GM21528 (cell line): ENCODE measurements around the gene PPP1CC.
"Not testable (repeated sequence)": the region's sequence is repeated elsewhere in the genome, so short reads cannot be mapped to it uniquely, and the experiment has no call there.

Experiments used
- ATAC-seq: cut with Tn5 transposase; IDR thresholded peaks from one replicate; pipeline ENCODE4 v1.9.1; 2021; ENCODE audit warnings: mild to moderate bottlenecking, moderate library complexity; ENCODE audit not compliant: unreplicated experiment, low FRiP score

PPP1CC gene

DNA sequence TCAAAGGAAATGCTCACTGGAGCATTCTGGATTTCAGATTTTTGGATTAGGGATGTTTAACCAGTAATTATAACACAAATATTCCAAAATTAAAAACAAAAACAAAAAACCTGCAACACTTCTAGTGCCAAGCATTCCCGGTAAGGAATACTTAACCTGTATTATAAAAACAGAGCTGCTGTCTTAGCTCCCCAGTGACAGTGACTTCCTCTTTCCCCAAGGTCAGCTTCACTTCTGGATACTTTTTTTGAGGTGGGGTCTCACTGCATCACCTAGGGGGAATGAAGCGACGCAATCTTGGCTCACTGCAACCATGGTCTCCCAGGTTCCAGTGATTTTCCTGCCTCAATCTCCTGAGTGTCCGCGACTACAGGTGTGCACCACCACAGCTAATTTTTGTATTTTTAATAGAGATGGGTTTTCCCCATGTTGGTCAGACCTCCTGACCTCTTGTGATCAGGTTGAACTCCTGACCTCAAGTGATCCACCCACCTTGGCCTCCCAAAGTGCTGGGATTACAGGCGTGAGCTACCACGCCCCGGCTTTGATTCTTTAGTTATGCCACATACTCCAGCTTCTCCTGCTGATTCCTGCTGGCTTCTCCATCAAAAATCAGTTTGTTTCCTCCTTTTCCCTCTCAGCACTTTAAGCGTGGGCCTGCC is 15.9 kb downstream of the PPP1CC start:
- no peak for ATAC-seq

- no peak for ATAC-seq
Observed at GRCh38 chr12:110726028-110726427, 16.7 kb downstream of the PPP1CC start.

DNA sequence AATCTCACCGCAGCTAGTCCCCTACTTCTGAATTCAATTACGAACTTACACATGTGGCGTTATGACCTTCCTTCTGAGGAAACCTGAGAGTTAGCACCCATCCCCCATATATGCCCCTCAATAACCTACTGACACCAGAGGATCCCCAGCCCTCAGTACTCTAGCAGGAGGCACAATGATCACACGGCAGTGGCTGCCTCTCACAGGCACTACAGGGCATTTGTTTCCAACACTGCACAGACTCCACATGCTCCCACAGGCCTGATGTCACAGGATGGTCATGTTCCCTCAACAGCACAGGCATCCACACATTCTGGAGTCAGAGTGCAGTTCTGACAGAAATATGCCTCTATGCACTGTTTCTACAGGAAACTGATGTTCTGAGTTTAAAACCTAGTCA is 17.4 kb downstream of the PPP1CC start:
- no peak for ATAC-seq

- ATAC-seq, result not testable (repeated sequence)
Observed at GRCh38 chr12:110722892-110723291, 19.8 kb downstream of the PPP1CC start.

- no peak for ATAC-seq
Observed at GRCh38 chr12:110721570-110721969, 21.1 kb downstream of the PPP1CC start.

- no peak for ATAC-seq
Observed at GRCh38 chr12:110720516-110720915, 22.2 kb downstream of the PPP1CC start.

DNA sequence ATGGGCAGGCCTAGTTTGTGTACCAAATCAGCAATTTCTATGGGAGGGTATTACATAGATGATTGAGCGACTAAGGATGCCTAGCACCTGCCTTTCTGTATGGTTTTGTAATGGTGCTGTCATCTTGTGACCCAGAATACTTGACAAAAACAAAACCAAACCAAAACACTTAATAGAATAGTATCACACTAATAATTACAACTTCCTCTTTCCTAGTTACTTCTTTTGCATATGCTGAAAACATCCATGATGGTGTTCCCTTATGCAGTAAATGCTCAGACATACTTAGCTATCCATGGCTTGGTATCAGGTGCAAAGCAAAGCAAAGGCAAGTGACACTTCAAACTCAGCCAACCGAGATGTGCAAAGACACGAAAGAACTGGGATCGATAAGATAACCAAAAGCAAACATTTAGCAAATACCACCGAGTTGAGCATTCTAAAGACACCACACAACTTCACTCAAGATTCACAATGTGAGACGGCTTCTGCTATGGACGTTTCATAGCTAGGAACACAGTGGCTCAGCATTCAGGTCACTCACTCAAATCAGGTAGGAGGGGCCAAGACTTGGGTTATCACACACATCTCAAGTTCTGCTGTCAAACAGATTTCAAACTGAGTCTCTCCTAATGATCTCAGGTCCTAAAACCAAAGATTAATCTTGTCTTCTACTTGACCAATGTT is 24.3 kb downstream of the PPP1CC start:
- ATAC-seq, result no peak

DNA sequence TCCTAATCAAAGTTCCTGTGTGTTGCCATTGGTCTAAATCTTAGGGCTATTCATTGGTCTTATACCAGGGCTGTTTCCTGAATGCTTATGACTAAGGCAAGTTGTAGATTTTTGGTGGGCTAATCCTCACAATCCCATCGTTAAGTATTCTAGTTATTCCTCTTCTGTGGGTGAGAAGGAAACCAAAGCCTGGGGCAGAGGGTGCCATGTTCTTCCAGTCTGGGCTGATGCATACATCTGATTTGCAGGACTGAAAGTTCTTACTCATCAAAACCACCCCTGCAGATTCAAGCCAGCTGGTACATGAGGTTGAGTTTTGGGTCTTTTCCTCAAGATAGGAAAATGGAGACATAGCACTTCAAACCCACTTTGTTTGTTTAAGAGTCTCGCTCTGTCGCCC is 25.7 kb downstream of the PPP1CC start:
- ATAC-seq, result no peak

GRCh38 chr12:110708917-110709316 is 33.8 kb downstream of the PPP1CC start:
- no peak for ATAC-seq

DNA sequence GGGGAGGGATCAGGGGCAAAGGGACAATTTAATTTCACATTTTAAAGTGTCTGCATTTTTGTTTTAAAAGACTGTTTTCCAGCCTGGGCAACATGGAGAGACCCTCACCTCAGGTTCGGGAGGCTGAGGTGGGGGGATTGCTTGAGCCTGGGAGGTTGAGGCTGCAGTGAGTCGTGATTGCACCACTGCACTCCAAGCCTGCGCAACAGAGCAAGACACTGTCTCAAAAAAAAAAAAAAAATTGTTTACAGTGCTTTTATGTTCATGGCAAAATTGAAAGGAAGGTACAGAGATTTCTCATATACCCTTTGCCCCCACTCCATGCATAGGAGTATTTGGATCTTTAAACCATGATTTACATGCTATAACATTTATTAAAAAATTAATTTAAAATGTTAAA is 37.4 kb downstream of the PPP1CC start:
- no peak for ATAC-seq

- no peak for ATAC-seq
Observed at GRCh38 chr12:110704750-110705149, 37.9 kb downstream of the PPP1CC start.

DNA sequence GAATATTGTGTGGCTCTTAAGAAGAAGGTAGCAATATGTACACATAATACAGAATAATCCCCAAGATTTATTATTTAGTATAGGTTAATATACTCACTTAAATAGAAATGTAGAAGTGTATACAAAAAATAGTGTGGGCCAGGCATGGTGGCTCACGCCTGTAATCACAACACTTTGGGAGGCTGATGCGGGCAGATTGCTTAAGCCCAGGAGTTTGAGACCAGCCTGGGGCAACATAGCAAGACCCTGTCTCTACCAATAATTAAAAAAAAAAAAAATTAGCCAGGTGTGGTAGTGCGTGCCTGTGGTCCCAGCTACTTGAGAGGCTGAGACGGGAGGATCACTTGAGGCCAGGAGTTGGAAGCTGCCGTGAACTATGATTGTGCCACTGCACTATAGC is 38.5 kb downstream of the PPP1CC start:
- ATAC-seq, result no peak

GRCh38 chr12:110702081-110702480 is 40.6 kb downstream of the PPP1CC start:
- ATAC-seq, result no peak

- ATAC-seq, result no peak
Observed at GRCh38 chr12:110699591-110700445, 42.9 kb downstream of the PPP1CC start.

DNA sequence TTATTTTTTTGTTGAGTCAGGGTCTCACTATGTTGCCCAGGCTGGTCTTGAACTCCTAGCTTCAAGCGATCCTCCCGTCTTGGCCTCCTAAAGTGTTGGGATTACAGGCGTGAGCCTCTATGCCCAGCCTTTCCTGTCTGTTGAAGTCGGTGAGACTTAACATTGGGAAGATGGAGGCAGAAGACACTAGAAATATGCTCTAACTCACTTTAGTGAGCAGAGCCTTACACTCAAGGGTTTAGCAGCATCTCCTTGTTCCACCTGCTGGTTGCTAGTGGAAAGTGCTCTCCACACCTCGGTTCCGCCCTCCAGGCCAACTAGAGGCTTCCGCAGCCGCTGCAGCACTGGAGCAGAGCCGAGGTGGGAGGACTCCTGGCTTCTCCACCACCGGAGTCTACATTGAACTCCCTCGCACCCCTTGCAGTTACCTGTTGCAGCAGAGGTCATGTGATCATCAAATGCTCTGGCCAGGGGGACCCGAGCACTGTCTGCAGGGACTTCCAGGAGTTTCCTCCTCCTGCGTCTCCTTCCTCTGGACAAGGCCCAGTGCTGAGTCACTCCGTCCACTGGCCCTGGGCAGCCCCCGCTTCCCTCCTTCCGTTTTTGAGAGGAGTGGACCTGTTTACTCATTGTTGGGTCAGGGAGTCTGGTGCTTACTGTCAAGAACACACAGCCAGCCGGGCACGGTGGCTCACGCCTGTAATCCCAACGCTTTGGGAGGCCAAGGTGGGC is 44.4 kb downstream of the PPP1CC start:
- no peak for ATAC-seq

DNA sequence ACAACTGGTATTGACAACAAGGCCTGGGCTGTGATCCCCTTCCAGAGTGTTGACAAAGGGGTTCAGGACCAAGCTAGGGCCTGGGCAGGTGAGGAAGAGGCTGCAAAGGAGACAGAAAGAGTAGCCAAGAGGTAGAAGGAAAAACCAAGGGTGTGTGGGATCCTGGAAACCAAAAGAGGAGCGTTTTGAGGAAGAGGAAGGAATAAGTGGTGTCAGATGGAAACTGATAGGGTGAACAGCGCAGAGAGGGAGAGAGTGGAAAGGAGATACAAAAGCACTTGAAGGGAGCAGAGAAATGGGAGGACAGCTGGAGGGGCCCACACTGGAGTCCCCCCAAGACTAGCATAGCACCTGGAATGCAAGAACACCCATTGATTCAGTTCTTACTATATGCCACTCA is 45.5 kb downstream of the PPP1CC start:
- ATAC-seq, result no peak

DNA sequence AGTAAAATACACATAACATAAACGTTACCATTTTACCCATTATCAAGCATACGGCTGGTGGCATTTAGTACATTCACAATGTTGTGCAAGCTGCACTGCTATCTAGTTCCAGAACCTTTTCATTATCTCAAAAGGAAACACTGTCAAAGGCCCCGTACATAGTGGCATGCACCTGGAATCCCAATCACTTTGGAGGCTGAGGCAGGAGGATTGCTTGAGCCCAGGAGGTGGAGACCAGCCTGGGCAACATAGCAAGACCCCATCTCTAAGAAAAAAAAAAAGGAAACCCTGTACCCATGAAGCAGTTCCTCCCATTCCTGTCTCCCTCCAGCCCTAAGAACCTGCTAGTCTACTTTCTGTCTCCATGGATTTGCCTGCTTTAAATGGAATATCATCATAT is 46.4 kb downstream of the PPP1CC start:
- ATAC-seq, result no peak

GRCh38 chr12:110694330-110694901 is 48.3 kb downstream of the PPP1CC start:
- ATAC-seq, result no peak

- no peak for ATAC-seq
Observed at GRCh38 chr12:110693731-110694130, 49.0 kb downstream of the PPP1CC start.

DNA sequence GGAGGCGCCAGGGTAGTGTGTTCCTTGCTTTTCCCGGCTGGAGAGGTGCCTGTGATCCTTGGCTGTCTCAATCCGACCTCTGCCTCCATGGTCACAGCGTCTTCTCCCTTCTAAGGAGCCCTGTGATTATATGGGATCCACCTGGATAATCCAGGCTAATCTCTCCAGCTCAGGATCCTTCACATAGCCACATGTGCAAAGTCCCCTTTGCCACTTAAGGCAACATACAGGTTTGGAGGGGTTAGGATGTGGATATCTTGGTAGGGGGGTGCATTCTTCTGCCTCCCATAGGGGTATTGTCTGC is 52.6 kb downstream of the PPP1CC start:
- no peak for ATAC-seq
